IMR-90 (cell line): ENCODE measurements around the gene RAD21L1. TPM values are rescaled to one million over a fixed set of nuclear protein-coding genes. Genes with fewer than 3 reads are reported as not detected.

Source experiments
- ATAC-seq: fragments of 200-7000 bp; cut with Tn5 transposase; 2 replicates; pipeline ENCODE4 v1.9.1; 2020; ENCODE audit warnings: low read depth, mild to moderate bottlenecking, moderate library complexity
- BruUV-seq: library from RNA; stranded (reverse); fragments of 400-500 nt; replicated peaks from 2 replicates; lab custom pipeline; 2021; lab: Mats Ljungman, UMichigan
- CTCF ChIA-PET: fragments of 300-600 bp; formaldehyde crosslinking; extraction: SDS; loops from one replicate; lab custom pipeline; 2021; ENCODE audit warnings: antibody characterized with exemption; lab: Yijun Ruan, JAX
- POLR2A ChIA-PET: fragments of 300-600 bp; sonication (Branson Sonifier 250); formaldehyde crosslinking; loops from one replicate; lab custom pipeline; 2022; ENCODE audit warnings: antibody characterized with exemption; ENCODE audit not compliant: unreplicated experiment; lab: Charles Lee
- DNase-seq: peaks from one replicate; pipeline ENCODE4 v3.0.0; 2013
- H2AFZ ChIP-seq: replicated peaks from 2 replicates; pipeline ENCODE3; 2013; ENCODE audit warnings: low read length, mild to moderate bottlenecking; ENCODE audit not compliant: poor library complexity
- H2AK5ac ChIP-seq: 2 replicates; pipeline ENCODE4 v1.6.1; 2013; ENCODE audit warnings: low read depth, low read length, inconsistent platforms
- H2AK9ac ChIP-seq: replicated peaks from 2 replicates; pipeline ENCODE3; 2013; ENCODE audit warnings: mild to moderate bottlenecking, low read depth, low read length, moderate library complexity; ENCODE audit not compliant: poor library complexity
- H2BK120ac ChIP-seq: 2 replicates; pipeline ENCODE4 v1.6.1; 2013; ENCODE audit warnings: low read depth, low read length, inconsistent platforms
- H2BK15ac ChIP-seq: 3 replicates; pipeline ENCODE4 v1.6.1; 2013; ENCODE audit warnings: low read depth, low read length, inconsistent platforms
- H2BK20ac ChIP-seq: 2 replicates; pipeline ENCODE4 v1.6.1; 2013; ENCODE audit warnings: low read depth, mild to moderate bottlenecking, inconsistent platforms, low read length, moderate library complexity
- H2BK5ac ChIP-seq: 2 replicates; pipeline ENCODE4 v1.6.1; 2013; ENCODE audit warnings: mild to moderate bottlenecking, low read depth, low read length, inconsistent platforms; ENCODE audit not compliant: poor library complexity, severe bottlenecking
- H3K14ac ChIP-seq: replicated peaks from 2 replicates; pipeline ENCODE4 v1.6.1; 2013; ENCODE audit warnings: low read depth, low read length, inconsistent platforms
- H3K18ac ChIP-seq: 2 replicates; pipeline ENCODE4 v1.6.1; 2013; ENCODE audit warnings: low read depth, low read length, control low read depth
- H3K23ac ChIP-seq: 2 replicates; pipeline ENCODE4 v1.6.1; 2013; ENCODE audit warnings: low read depth, low read length, inconsistent platforms
- H3K27ac ChIP-seq: 2 replicates; pipeline ENCODE4 v1.5.1; 2013; ENCODE audit warnings: mild to moderate bottlenecking, control low read depth, low read length; ENCODE audit not compliant: insufficient read depth
- H3K27me3 ChIP-seq: 2 replicates; pipeline ENCODE4 v1.6.1; 2013; ENCODE audit warnings: low read length; ENCODE audit not compliant: control insufficient read depth, insufficient read depth
- H3K36me3 ChIP-seq: 2 replicates; pipeline ENCODE4 v1.6.1; 2013; ENCODE audit warnings: low read length, mixed read lengths; ENCODE audit not compliant: control insufficient read depth, insufficient read depth
- H3K4ac ChIP-seq: 2 replicates; pipeline ENCODE4 v1.6.1; 2013; ENCODE audit warnings: low read depth, low read length, inconsistent platforms
- H3K4me1 ChIP-seq: 2 replicates; pipeline ENCODE4 v1.6.1; 2013; ENCODE audit warnings: low read length, mixed read lengths; ENCODE audit not compliant: control insufficient read depth, insufficient read depth
- H3K4me2 ChIP-seq: 2 replicates; pipeline ENCODE4 v1.6.1; 2013; ENCODE audit warnings: low read depth, mild to moderate bottlenecking, control low read depth, low read length, moderate library complexity
- H3K4me3 ChIP-seq: 2 replicates; pipeline ENCODE4 v1.5.1; 2013; ENCODE audit warnings: low read depth, mild to moderate bottlenecking, control low read depth, low read length, moderate library complexity; ENCODE audit not compliant: insufficient read depth
- H3K56ac ChIP-seq: 2 replicates; pipeline ENCODE4 v1.6.1; 2013; ENCODE audit warnings: low read length, inconsistent platforms; ENCODE audit not compliant: insufficient read depth; ENCODE audit errors: extremely low read depth
- H3K79me1 ChIP-seq, 2 experiments: 2 replicates each; pipeline ENCODE4 v1.6.1; 2013; ENCODE audit warnings: low read length in 2 of 2, inconsistent platforms in 1 of 2, low read depth in 1 of 2
- H3K9ac ChIP-seq: 2 replicates; pipeline ENCODE4 v1.6.1; 2013; ENCODE audit warnings: low read depth, low read length, control low read depth
- H3K9me1 ChIP-seq: 2 replicates; pipeline ENCODE4 v1.6.1; 2013; ENCODE audit warnings: low read length, inconsistent platforms; ENCODE audit not compliant: insufficient read depth
- H3K9me3 ChIP-seq: 2 replicates; pipeline ENCODE4 v1.6.1; 2013; ENCODE audit warnings: low read length; ENCODE audit not compliant: control insufficient read depth, insufficient read depth
- H4K20me1 ChIP-seq: 2 replicates; pipeline ENCODE4 v1.6.1; 2013; ENCODE audit warnings: low read length, inconsistent platforms; ENCODE audit not compliant: insufficient read depth
- H4K5ac ChIP-seq: 2 replicates; pipeline ENCODE4 v1.6.1; 2013; ENCODE audit warnings: mild to moderate bottlenecking, low read depth, low read length, control low read depth
- H4K8ac ChIP-seq, 2 experiments: 2 replicates each; pipeline ENCODE4 v1.6.1; 2013; ENCODE audit warnings: low read depth in 2 of 2, low read length in 2 of 2, control low read depth in 1 of 2, inconsistent platforms in 1 of 2
- H4K91ac ChIP-seq: 2 replicates; pipeline ENCODE4 v1.6.1; 2013; ENCODE audit warnings: low read depth, low read length, inconsistent platforms; ENCODE audit not compliant: insufficient read depth
- CTCF ChIP-seq: conservative IDR thresholded peaks from 2 replicates; pipeline ENCODE4 v1.5.1; 2012; ENCODE audit warnings: mild to moderate bottlenecking, low read depth, low read length, improper control_type of control experiment
- MAFK ChIP-seq: IDR thresholded peaks from 2 replicates; pipeline ENCODE4 v1.6.1; 2012; ENCODE audit warnings: low read depth, low read length, improper control_type of control experiment
- RCOR1 ChIP-seq: IDR thresholded peaks from 2 replicates; pipeline ENCODE4 v1.6.1; 2012; ENCODE audit warnings: mild to moderate bottlenecking, low read length, improper control_type of control experiment; ENCODE audit not compliant: insufficient replicate concordance
- WGBS, 2 experiments: methylation state at CpG; one replicate each; pipeline versions ENCODE4 v1.1.5 to v1.1.7; 2013; ENCODE audit warnings: missing lambda C conversion rate in 2 of 2; ENCODE audit not compliant: insufficient read length in 1 of 2; ENCODE audit errors: extremely low coverage in 2 of 2; 5-methylcytosine and 5-hydroxymethylcytosine counted together
- dilution Hi-C: fragments of 300-500 bp; cut with HindIII; formaldehyde crosslinking; loops from one replicate; pipeline ENCODE4 v1.14.3; 2018; ENCODE audit warnings: low sequenced_read_pairs; ENCODE audit not compliant: unreplicated experiment
- in situ Hi-C: fragments of 300-500 bp; cut with MboI; formaldehyde crosslinking; loops from 3 replicates; pipeline ENCODE4 v1.14.3; 2019; ENCODE audit warnings: low sequenced_read_pairs, inconsistent platforms, mixed read lengths
- intact Hi-C: fragments of 100-400 bp; cut with micrococcal nuclease; formaldehyde crosslinking; loops from 2 replicates; pipeline ENCODE4 v1.10.0; 2022
- polyA plus RNA-seq, 3 experiments: library from polyadenylated mRNA; depleted of rRNA; stranded (reverse); fragments of >200 nt; gene quantifications; 2 replicates each; pipeline ENCODE4 v1.2.3, GENCODE V29; 2012; ENCODE audit warnings: low replicate concordance in 1 of 3
- total RNA-seq: library from RNA; depleted of rRNA; stranded (reverse); fragments of >200 nt; gene quantifications from 2 replicates; pipeline ENCODE4 v1.2.3, GENCODE V29; 2012
- TF ChIP-seq, protein P1 (sequence below): fragments of 150-350 bp; IDR thresholded peaks from 2 replicates; pipeline ENCODE4 v1.6.1; 2017; ENCODE audit warnings: mild to moderate bottlenecking, antibody characterized with exemption, low read length, low read depth

The RAD21L1 gene
- total and polyA plus RNA-seq, 2 of the 4 experiments (the other 2 are of a cell fraction), result not detected

- no peak overlapping the region for H3K9ac ChIP-seq
- H3K36me3 ChIP-seq, result no peaks in the 10 kb centered on the region
- H3K18ac ChIP-seq, result no peak overlapping the region
- in situ Hi-C loops, result no loop called here
- H3K23ac ChIP-seq, result no peak overlapping the region
- ChIA-PET POLR2A (no interaction called here), CTCF (interaction anchor here (0.5 kb wide), 1 partner anchor 318 kb away, joined by 3 read pairs; no protein-coding TSS in a partner anchor)
- H3K14ac ChIP-seq, result no peak overlapping the region
- no peak overlapping the region for H3K27ac ChIP-seq
- no peak overlapping the region for H3K4ac ChIP-seq
- H2BK5ac ChIP-seq, result no peak overlapping the region
- WGBS, 2 experiments, result no CpG with 5 or more reads among the region's 3 CpGs
- H3K9me1 ChIP-seq, result peaks cover 3% of the 10 kb centered on the region; the same call in 1 of the 2 replicates
- no peaks in the 10 kb centered on the region for H3K9me3 ChIP-seq
- H3K56ac ChIP-seq, result no peak overlapping the region
- no peaks in the 10 kb centered on the region for H3K4me1 ChIP-seq
- H2AFZ ChIP-seq, result no peak overlapping the region
- H4K8ac ChIP-seq, result no peak overlapping the region
- TF ChIP-seq CTCF (no peak), MAFK (no peak), RCOR1 (no peak)
- TF ChIP-seq, protein P1, sequence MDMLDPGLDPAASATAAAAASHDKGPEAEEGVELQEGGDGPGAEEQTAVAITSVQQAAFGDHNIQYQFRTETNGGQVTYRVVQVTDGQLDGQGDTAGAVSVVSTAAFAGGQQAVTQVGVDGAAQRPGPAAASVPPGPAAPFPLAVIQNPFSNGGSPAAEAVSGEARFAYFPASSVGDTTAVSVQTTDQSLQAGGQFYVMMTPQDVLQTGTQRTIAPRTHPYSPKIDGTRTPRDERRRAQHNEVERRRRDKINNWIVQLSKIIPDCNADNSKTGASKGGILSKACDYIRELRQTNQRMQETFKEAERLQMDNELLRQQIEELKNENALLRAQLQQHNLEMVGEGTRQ, result no peak
- dilution Hi-C loops, result no loop called here
- no peak for DNase-seq
- no peak overlapping the region for H2BK20ac ChIP-seq
- no TSS peak for BruUV-seq
- no peaks in the 10 kb centered on the region for H3K79me1 ChIP-seq
- H2BK15ac ChIP-seq, result no peak overlapping the region
- H4K5ac ChIP-seq, result no peak overlapping the region
- H4K20me1 ChIP-seq, result no peaks in the 10 kb centered on the region; the same call in 1 of the 2 replicates
- no peak overlapping the region for H3K4me3 ChIP-seq
- ATAC-seq, result no peak
- H2AK9ac ChIP-seq, result no peak overlapping the region
- no peak overlapping the region for H3K4me2 ChIP-seq
- no peak overlapping the region for H4K91ac ChIP-seq
- intact Hi-C loops, result no loop called here
- H2AK5ac ChIP-seq, result no peak overlapping the region
- peaks cover 47% of the 10 kb centered on the region for H3K27me3 ChIP-seq
- H2BK120ac ChIP-seq, result no peak overlapping the region
Observed at GRCh38 chr20:1190847-1191246, 35.0 kb upstream of the RAD21L1 start.
